ENCODE results near the gene PKD2.
"Not testable (repeated sequence)": the region's sequence is repeated elsewhere in the genome, so short reads cannot be mapped to it uniquely, and the experiment has no call there.

The PKD2 gene

GRCh38 chr4:87989765-87990164 is 17.7 kb upstream of the PKD2 start:
- no peak for DNase-seq

- no peak for DNase-seq
These were observed 12.0 kb upstream of the PKD2 start for GRCh38 chr4:87995435-87995834.

GRCh38 chr4:87999191-87999691 is 8.2 kb upstream of the PKD2 start:
- peak in 1 of 2 experiments; percentile 5 for DNase-seq

DNA sequence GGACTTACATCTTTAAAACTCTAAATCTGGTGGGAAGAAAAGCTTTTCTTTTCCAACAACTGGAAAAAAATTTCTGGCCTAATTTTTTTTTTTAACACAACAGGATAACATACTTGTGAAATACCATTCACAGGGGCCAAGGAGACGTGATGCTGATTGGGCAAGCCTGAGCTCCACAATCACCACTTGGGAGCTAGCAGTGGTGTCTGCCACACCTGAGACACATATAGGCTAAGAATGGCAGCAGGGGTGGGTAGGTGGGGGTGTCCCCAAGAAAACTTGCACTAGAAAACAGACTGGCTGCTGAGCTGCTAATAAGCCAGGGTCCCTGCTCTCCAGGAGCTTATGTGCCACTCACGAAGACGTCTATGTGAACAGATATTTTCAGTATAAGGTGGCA is 5.6 kb upstream of the PKD2 start:
- DNase-seq = no peak

DNA sequence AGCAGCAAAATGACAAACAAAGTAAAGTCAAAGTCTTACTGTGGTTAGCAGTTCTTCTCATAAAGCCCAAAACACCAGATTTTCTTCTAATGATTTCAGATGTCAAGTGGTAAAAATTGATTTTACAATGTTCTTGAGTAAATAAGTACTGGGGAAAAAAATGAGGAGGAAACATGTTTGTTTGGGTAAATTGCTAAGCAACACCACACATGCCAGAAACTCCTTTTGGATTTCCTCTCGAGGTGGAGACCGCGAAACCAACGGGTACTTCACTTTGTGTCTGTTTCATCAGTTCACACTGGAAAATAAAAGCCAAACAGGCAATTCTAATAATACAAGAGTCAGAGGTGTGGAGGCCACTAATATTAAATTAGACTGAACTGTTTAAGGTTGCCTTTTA is 4.6 kb upstream of the PKD2 start:
- no peak for DNase-seq

DNA sequence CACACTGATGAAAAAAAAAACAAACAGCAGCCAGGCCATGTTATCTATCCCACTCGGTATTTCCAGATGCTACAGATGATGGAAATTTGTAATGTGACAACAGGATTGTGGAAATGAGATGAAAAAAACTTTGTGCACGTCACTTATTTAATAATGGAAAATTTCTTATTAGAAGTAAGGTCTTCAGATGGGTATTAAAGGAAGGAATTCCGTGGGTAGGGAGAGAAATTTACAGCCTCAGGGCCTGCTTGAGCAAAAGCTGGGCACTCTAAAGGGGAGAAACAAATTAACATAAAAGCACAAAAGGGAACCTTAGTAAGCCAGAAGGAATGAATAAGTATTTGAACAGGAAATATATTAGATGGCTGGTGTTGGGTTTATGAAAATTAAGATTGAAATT is 4.2 kb upstream of the PKD2 start:
- DNase-seq = no peak

- no peak for DNase-seq
These were observed 2.4 kb upstream of the PKD2 start for GRCh38 chr4:88005076-88005475.

DNA sequence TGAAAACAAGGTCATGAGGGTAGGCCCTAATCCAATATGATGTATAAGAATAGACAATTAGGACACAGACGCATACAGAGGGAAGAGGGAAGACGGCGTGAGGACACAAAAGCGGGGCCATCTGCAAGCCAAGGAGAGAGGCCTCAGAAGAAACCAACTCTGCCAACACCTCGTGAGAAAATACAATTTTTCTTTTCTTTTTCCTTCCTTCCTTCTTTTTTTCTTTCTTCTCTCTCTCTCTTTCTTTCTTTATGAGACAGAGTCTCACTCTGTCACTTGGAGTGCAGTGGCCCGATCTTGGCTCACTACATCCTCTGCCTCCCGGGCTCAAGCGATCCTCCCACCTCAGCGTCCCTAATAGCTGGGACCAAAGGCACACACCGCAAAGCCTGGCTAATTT is 1.5 kb upstream of the PKD2 start:
- no peak for DNase-seq

GRCh38 chr4:88006956-88007303 is 505 bp upstream of the PKD2 start:
- no peak for DNase-seq

GRCh38 chr4:88008122-88008742 is 797 bp downstream of the PKD2 start:
- peak; percentile 27 to 28 for DNase-seq

DNA sequence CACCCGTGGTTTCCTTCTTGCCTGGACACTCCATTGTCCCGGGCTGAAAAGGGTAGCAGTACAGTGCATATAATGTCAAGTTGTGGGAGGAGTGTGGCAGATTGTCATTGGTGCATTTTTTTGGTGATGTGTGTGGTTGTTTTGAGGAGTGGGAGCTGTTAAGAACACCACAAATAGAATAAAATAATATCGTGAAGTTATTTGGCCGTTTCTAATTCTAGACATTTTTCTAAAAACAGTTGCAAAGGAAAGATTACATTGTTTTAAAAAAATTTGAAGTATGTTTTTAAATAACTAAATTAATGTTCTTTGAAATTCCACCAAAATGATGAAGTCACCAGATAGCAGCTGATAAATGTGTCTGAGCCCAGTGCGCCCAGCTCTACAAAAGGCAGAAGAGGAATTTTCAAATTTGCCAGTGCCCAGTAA is 1.3 kb downstream of the PKD2 start:
- peak; percentile 16 to 28 for DNase-seq

GRCh38 chr4:88009871-88010270 is 2.4 kb downstream of the PKD2 start:
- DNase-seq = no peak

DNA sequence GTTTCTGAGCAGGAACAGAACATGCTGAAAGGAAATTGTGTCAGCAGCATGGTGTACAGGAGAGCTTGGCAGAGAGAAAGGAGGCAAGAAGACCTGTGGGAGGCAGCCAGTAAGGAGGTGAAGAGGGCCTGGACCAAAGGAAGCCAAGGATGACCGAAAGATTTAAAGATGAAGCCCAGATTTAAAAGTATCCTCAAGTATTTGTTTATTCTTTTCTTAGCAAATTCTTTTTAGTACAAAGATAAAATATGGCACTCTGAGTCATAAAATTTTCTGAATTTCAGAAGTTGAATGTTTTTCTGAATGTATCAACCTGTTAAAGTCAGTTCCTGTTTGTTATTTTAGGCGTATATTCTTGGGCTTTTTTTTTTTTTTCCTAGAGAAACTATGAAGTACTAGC is 3.5 kb downstream of the PKD2 start:
- no peak for DNase-seq

- DNase-seq = peak; percentile 84 to 85
These were observed 5.2 kb downstream of the PKD2 start for GRCh38 chr4:88012647-88013046.

GRCh38 chr4:88014386-88014905 is 7.0 kb downstream of the PKD2 start:
- no peak for DNase-seq

DNA sequence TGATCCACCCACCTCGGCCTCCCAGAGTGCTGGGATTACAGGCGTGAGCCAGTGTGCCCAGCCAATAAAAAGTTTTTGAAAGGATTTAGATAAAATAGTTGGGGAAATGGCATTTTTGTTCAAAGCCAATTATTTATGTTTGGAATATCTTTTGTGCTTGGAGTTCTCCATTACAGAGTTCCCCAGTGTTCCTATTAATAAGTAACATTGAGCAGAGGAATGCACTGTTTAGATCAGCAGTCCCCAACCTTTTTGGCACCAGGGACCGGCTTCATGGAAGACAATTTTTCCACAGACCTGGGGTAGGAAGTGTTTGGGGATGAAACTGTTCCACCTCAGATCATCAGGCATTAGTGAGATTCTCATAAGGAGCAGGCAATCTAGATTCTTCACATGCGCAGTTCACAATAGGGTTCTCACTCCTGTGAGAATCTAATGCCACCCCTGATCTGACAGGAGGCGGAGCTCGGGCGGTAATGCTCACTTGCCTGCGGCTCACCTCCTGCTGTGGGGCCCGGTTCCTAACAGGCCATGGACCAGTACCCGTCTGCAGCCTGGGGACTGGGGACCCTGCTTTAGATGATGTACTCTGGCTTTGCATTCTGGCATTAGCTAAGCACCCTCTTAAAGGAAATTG is 8.3 kb downstream of the PKD2 start:
- no peak for DNase-seq

- no peak for DNase-seq
These were observed 10.3 kb downstream of the PKD2 start for GRCh38 chr4:88017516-88018297.

- no peak for DNase-seq
These were observed 11.0 kb downstream of the PKD2 start for GRCh38 chr4:88018466-88018865.

DNA sequence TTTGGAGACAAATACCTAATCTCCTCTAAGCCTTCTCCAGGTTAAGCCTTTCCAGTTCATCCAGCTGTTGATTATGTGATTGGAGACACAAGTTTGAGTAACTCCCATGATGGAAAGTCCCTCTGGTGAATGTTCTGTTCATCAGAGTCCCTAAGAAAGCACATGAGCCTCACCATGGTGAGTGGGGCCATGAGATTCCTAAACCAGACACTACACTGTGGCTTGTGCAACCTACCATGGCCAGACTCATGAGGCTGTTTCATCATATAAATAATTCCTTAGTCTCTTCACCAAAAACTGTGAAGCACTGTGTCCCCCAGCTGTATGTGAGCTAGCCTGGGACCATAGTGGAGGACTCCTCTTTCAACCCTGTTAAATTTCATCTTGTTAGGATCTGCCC is 14.4 kb downstream of the PKD2 start:
- DNase-seq = no peak

DNA sequence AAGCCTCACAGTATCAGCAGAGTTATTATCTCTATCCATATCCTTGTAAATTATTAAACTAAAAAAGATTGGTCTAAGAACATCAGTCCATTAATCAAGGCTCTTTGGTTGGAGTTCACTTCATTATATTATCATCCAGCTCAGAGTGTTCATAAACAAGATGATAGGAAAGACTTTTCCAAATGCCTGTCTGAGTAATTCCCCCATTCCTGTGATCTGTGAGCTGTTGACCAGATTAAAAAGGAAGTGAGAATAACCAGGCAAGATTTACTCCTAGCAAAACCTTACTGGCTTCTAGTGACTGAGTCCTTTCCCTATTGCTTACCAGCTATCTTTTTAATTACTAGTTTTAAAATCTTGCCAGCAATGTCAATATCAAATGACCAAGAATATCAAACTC is 14.9 kb downstream of the PKD2 start:
- DNase-seq = no peak

GRCh38 chr4:88025868-88026661 is 18.6 kb downstream of the PKD2 start:
- DNase-seq = not testable (repeated sequence)

DNA sequence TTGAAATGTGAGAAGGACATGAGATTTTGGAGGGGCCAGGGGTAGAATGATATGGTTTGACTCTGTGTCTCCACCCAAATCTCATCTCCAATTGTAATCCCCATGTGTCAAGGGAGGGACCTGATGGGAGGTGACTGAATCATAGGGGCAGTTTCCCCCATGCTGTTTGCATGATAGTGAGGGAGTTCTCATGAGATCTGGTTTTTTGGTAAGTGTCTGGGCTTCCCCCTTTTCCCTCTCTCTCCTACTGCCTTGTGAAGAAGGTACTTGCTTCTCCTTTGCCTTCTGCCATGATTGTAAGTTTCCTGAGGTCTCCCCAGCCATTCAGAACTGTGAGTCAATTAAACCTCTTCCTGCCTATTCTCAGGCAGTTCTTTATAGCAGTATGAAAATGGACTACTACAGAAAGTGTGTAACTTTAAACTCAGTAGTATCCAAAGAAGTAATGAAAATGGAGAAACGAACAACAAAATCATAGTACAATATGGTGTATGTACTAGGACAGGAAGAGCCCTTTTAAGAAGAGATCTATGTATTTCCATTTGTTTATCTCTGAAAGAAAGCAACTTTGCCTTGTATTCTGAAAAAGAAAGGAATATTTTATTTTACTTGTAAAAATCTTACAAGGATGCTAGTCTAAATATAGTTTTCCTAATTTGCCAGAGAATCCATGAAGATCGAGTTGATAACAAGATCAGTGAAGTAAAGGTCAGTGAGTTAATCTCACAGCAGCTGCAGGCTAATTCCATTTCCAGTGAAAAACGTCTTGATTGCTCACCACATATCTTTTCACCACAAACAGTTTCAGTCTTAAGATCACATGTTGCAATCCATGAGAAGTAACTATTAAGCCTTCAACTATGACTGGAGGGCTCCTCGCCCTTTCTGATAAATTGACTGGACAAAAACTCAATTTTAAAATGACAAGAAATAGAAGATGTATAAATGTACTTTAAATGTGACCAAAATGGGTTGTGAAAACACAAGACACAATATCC is 20.5 kb downstream of the PKD2 start:
- peak in 1 of 2 experiments; percentile 6 for DNase-seq

Measured in Kasumi-1 (cell line).